ENCODE data around the gene ZNF195. TPM values are rescaled to one million over a fixed set of nuclear protein-coding genes. Genes with fewer than 3 reads are reported as not detected.

ZNF195 gene
- total and polyA plus RNA-seq, 10 donors, result 15.3 to 39.8 (median 28.3) TPM

DNA sequence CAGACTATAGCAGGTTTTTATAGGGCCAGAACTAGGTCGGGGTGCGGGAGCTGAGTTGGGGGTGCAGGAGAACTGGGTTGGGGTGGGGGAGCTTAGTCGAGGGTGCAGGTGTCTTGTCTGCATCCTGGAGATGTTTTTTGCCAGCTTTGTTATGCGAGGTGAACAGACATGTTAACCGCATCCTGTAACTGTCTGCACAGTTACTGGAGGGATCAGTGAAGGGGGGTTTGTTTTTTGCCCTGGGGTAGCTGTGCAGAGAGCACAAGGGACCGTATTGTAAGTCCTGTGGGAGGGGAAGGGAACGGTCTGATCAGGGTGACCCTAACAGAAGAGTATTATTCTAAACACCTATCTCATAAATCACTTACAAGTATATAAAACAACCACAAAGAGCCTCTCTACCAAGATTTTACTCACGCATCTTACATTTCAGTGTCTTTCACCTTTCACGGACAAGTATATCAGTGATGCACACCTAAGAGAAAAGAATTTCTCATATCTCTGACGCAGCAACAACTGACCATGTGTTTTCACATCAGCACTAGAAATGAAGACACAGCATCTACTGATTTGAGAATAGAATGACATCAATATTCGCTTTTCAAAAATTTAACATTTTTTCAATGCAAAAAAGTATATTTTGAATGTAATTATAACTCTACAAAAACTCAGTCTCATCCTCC lies 20.8 kb downstream of the ZNF195 start:
- H3K9me3 ChIP-seq, result peaks cover 32 to 100% (median 98%) of the 10 kb centered on the region in 8 donors
- no peak overlapping the region for H3K4me3 ChIP-seq
- intact Hi-C loops (cut with DNase I; ENCODE audit: low total_unique reads), result no loop called here
- WGBS, 5 donors, result 88 to 96% (median 90%) methylated on average over 10 to 11 of the region's 11 CpGs
- H3K36me3 ChIP-seq, result peaks cover 36 to 64% (median 44%) of the 10 kb centered on the region in 6 donors
- no peaks in the 10 kb centered on the region for H3K4me1 ChIP-seq
- TF ChIP-seq POLR2AphosphoS5 (IDR thresholded peaks at IDR 0.05) (no peak), POLR2A (IDR thresholded peaks at IDR 0.05) (no peak)
- TF ChIP-seq, protein P1, sequence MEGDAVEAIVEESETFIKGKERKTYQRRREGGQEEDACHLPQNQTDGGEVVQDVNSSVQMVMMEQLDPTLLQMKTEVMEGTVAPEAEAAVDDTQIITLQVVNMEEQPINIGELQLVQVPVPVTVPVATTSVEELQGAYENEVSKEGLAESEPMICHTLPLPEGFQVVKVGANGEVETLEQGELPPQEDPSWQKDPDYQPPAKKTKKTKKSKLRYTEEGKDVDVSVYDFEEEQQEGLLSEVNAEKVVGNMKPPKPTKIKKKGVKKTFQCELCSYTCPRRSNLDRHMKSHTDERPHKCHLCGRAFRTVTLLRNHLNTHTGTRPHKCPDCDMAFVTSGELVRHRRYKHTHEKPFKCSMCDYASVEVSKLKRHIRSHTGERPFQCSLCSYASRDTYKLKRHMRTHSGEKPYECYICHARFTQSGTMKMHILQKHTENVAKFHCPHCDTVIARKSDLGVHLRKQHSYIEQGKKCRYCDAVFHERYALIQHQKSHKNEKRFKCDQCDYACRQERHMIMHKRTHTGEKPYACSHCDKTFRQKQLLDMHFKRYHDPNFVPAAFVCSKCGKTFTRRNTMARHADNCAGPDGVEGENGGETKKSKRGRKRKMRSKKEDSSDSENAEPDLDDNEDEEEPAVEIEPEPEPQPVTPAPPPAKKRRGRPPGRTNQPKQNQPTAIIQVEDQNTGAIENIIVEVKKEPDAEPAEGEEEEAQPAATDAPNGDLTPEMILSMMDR (IDR thresholded peaks at IDR 0.05 in 8 of 11, conservative IDR thresholded peaks at IDR 0.05 in 3 of 11), result no peak
- H3K27me3 ChIP-seq (replicated peaks in 1 of 7), result no peaks in the 10 kb centered on the region
- no peak for DNase-seq
- no peak overlapping the region for H3K27ac ChIP-seq

DNA sequence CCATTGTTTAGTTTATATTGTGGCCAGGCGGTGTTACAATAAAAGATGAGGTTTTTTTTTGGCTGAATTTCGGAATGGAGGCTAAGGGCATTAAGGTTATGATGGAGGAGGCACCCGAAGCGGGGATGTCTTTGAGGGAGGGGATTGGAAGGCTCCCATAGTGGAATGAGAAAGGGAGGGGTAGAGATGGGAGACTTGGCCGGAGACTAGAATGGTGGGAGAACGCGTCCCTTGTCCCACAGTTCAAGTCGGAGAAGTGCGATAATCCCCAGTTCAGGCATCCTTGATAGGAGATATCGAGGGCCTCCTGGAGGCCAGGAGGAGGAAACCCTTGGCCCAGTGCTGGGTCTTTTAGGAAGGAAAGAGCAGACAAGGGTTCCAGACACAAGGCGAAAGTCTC lies 21.6 kb downstream of the ZNF195 start:
- TF ChIP-seq POLR2AphosphoS5 (IDR thresholded peaks at IDR 0.05) (no peak), POLR2A (IDR thresholded peaks at IDR 0.05) (no peak)
- TF ChIP-seq, protein P1 (IDR thresholded peaks at IDR 0.05 in 8 of 11, conservative IDR thresholded peaks at IDR 0.05 in 3 of 11), result no peak
- DNase-seq, result no peak
- no peaks in the 10 kb centered on the region for H3K4me1 ChIP-seq
- H3K4me3 ChIP-seq, result no peak overlapping the region
- WGBS, 5 donors, result 88 to 100% (median 96%) methylated on average over 11 of the region's 11 CpGs
- intact Hi-C loops (cut with DNase I; ENCODE audit: low total_unique reads), result no loop called here
- H3K36me3 ChIP-seq, result peaks cover 31 to 56% (median 36%) of the 10 kb centered on the region in 6 donors
- H3K27ac ChIP-seq, result no peak overlapping the region
- no peaks in the 10 kb centered on the region for H3K27me3 ChIP-seq (replicated peaks in 1 of 7)
- peaks cover 32 to 100% (median 97%) of the 10 kb centered on the region in 8 donors for H3K9me3 ChIP-seq

DNA sequence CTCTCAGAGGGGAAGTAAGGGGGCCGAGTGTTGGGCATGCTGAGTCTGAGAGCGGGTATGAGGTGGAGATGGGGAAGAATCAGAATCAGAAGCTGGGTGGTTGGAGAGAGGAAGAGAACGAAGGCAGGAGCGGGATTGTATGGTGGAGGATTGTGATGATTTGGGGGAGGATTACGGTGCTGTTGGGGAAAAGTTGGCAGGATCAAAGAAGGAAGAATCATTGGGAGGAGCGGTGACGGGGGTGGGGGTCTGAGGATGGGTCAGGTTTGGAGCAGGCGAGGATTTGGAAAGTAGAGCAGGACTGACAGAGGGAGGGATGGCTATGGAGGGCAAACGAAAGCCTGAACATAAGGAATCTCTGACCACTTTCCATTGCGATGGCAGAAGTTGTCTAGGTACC lies 22.1 kb downstream of the ZNF195 start:
- TF ChIP-seq, protein P1 (IDR thresholded peaks at IDR 0.05 in 8 of 11, conservative IDR thresholded peaks at IDR 0.05 in 3 of 11), result no peak
- TF ChIP-seq POLR2A (IDR thresholded peaks at IDR 0.05) (no peak), POLR2AphosphoS5 (IDR thresholded peaks at IDR 0.05) (no peak)
- Histone ChIP-seq H3K9me3 (peaks cover 32 to 100% (median 97%) of the 10 kb centered on the region in 8 donors), H3K4me3 (no peak overlapping the region), H3K27me3 (replicated peaks in 1 of 7) (no peaks in the 10 kb centered on the region), H3K36me3 (peaks cover 26 to 51% (median 31%) of the 10 kb centered on the region in 6 donors), H3K4me1 (no peaks in the 10 kb centered on the region), H3K27ac (no peak overlapping the region)
- DNase-seq, result no peak
- 96 to 98% (median 97%) methylated on average over 10 of the region's 10 CpGs for WGBS, 5 donors
- intact Hi-C loops (cut with DNase I; ENCODE audit: low total_unique reads), result no loop called here

DNA sequence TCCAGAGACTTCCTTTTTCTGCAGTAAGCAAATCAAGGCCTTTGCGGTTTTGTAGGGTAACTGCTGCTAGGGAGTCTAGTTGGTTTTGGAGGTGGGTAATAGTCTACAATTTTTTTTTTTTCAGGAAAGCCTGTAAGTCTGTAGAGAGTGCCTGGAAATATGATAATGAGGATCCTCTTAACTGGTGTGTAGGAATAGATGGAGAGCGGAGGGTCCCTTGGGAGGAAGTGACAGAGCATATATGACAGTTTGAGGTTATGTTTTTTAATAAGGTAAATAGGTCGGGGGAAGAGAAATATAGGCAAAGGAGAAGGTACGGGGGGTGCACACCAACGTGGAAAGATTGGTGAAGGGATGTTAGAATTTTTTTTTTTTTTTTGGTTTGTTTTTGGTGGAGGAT lies 25.9 kb downstream of the ZNF195 start:
- Histone ChIP-seq H3K4me3 (no peak overlapping the region), H3K27ac (no peak overlapping the region), H3K9me3 (peaks cover 0 to 99% (median 67%) of the 10 kb centered on the region in 8 donors), H3K36me3 (peaks cover 0 to 13% (median 0%) of the 10 kb centered on the region in 6 donors), H3K4me1 (no peaks in the 10 kb centered on the region), H3K27me3 (replicated peaks in 1 of 7) (no peaks in the 10 kb centered on the region)
- WGBS, 5 donors, result 81 to 85% (median 84%) methylated on average over 5 of the region's 5 CpGs
- DNase-seq, result no peak
- TF ChIP-seq POLR2AphosphoS5 (IDR thresholded peaks at IDR 0.05) (no peak), POLR2A (IDR thresholded peaks at IDR 0.05) (no peak)
- TF ChIP-seq, protein P1 (IDR thresholded peaks at IDR 0.05 in 8 of 11, conservative IDR thresholded peaks at IDR 0.05 in 3 of 11), result no peak
- intact Hi-C loops (cut with DNase I; ENCODE audit: low total_unique reads), result no loop called here
